AG04450 (cell line): ENCODE measurements around the gene RCAN3. TPM values are rescaled to one million over a fixed set of nuclear protein-coding genes. Genes with fewer than 3 reads are reported as not detected.

Experiments
- CTCF ChIA-PET: fragments of 300-600, 350-600 bp; formaldehyde crosslinking; extraction: SDS; loops from one replicate; lab custom pipeline; 2022; ENCODE audit warnings: antibody characterized with exemption, inconsistent platforms; lab: Charles Lee
- POLR2A ChIA-PET: fragments of 350-600 bp; formaldehyde crosslinking; extraction: SDS; loops from one replicate; lab custom pipeline; 2021; ENCODE audit warnings: antibody characterized with exemption, inconsistent platforms; lab: Yijun Ruan, JAX
- DNase-seq: peaks from one replicate; pipeline ENCODE4 v3.0.0-alpha.2; 2011; ENCODE audit warnings: low read depth, low spot score
- H3K27ac ChIP-seq: one replicate; pipeline ENCODE4 v1.5.1; 2012; ENCODE audit warnings: low read depth, low read length, control low read depth
- H3K27me3 ChIP-seq: one replicate; pipeline ENCODE4 v1.6.0; 2012; ENCODE audit warnings: low read length; ENCODE audit not compliant: control insufficient read depth, insufficient read depth
- H3K4me3 ChIP-seq: 2 replicates; pipeline ENCODE4 v1.5.1; 2011; ENCODE audit warnings: mild to moderate bottlenecking, low read depth, low read length, control low read depth
- H3K9me3 ChIP-seq: 2 replicates; pipeline ENCODE4 v1.5.1; 2012; ENCODE audit warnings: low read length; ENCODE audit not compliant: control insufficient read depth, insufficient read depth
- CTCF ChIP-seq: IDR thresholded peaks from 2 replicates; pipeline ENCODE4 v1.5.1; 2011; ENCODE audit warnings: low read depth, low read length, control low read depth, inconsistent platforms
- polyA plus RNA-seq: library from polyadenylated mRNA; depleted of rRNA; stranded (reverse); fragments of >200 nt; gene quantifications from 2 replicates; pipeline ENCODE4 v1.2.3, GENCODE V29; 2011

RCAN3 gene
- polyA plus RNA-seq, 1 experiment: 4.5 TPM

DNA sequence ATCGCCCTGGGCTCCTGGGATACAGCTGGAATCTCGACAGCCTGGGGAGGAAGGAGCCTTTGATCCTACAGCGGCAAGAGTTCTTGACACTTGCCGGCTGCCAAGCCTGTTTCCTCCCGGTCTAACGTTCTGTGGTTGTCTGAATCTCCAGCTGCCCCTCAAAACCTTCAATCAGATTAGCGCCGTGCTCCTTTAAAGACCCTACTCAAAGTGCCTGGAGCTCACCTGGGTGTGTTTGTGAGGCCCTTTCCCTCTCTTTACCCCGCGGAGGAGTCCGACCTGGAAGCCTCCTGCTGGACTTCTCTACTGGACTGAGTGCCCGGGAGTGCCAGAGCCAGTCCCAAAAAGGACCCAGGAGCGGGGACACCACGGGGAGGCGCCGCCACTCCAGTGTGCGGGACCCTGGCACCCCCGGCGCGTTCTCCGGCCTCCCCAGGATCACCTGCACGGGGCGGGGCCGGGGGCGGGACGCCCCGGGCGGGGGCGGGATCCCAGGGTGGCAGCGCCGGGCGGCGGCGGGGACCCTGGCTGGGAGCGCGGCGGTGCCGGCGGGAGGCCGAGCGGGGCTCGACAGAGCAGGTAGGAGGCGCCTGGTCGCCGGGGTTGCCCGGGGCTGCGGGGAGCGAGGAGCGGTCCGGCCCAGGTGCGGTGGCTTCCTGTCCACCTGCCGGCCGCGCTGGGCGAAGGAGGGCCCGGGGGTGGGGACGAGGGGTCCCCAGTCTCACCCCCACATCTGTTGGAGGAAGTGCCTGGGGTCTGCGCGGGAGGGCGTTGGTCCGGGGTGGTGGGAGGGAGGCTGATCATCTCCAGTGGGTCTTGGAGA is 53.2 kb downstream of the RCAN3 start, which contains the start of gene NCMAP:
TSS of gene NCMAP (plus strand) at position 497 of the 823 bp plus-strand sequence. CDS start 39,344 bp downstream, outside the sequence.
- ChIA-PET CTCF (interaction anchor here (1.2 kb wide), 1 partner anchor 31 kb away, joined by 3 read pairs; no protein-coding TSS in a partner anchor), POLR2A (no interaction called here)
- DNase-seq: no peak
- no peak for TF ChIP-seq CTCF
- Histone ChIP-seq H3K27ac (no peak within 1 kb of the TSS), H3K9me3 (no peaks in the 10 kb centered on the region; the same call in 1 of the 2 replicates), H3K4me3 (no peak within 1 kb of the TSS), H3K27me3 (peaks cover 53% of the 10 kb centered on the region)

GRCh38 chr1:24556414-24556795 is 53.8 kb downstream of the RCAN3 start:
- DNase-seq: no peak
- Histone ChIP-seq H3K4me3 (no peak overlapping the region), H3K27ac (no peak overlapping the region), H3K9me3 (no peaks in the 10 kb centered on the region; the same call in 1 of the 2 replicates), H3K27me3 (peaks cover 49% of the 10 kb centered on the region)
- ChIA-PET CTCF (no interaction called here), POLR2A (no interaction called here)
- no peak for TF ChIP-seq CTCF

DNA sequence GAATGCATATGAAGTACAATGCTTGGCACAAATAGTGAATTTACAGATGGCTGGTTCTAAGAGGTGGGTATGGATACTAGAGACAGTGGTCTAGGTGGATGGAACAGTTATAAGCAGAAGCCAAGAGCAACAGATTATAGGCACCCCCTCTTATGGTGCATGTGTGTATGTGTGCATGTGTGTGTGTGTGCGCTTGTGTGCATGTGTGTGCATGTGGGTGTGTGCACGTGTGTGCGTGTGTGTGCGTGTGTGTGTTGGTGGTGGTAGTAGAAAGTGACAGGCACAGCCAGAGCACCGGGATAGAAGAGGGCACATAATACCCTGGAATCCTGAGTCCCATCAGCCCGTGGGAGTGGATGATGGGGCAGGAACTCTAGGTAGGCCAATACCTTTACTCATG is 54.6 kb downstream of the RCAN3 start:
- Histone ChIP-seq H3K27ac (no peak overlapping the region), H3K9me3 (no peaks in the 10 kb centered on the region; the same call in 1 of the 2 replicates), H3K27me3 (peaks cover 47% of the 10 kb centered on the region), H3K4me3 (no peak overlapping the region)
- ChIA-PET POLR2A (no interaction called here), CTCF (interaction anchor here (1.5 kb wide), 1 partner anchor 30 kb away, joined by 7 read pairs; no protein-coding TSS in a partner anchor)
- DNase-seq: no peak
- no peak for TF ChIP-seq CTCF

DNA sequence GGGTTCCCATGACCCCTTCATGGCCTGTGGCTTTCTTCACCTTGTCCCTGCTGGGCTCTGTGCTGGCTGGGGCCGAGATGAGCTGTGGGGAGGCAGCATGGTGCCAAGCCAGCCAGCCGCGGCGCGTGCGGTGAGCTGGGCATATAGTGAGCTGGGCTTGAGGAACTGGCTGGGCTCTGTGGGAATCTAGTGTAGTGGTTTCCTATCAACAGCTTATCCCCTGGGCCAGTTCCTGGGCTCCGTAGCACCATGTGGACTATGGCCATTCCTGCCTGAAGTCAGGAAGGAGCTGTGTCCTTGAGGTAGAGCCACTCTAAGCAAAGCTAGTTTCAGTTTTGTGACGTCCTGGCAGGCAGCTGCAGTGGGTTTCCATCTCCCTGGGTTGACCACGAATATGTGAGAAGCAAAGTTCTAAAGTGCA is 55.1 kb downstream of the RCAN3 start:
- H3K27ac ChIP-seq: no peak overlapping the region
- H3K27me3 ChIP-seq: peaks cover 45% of the 10 kb centered on the region
- TF ChIP-seq CTCF: no peak
- no peaks in the 10 kb centered on the region; the same call in 1 of the 2 replicates for H3K9me3 ChIP-seq
- DNase-seq: no peak
- ChIA-PET POLR2A (no interaction called here), CTCF (interaction anchor here (1.5 kb wide), 1 partner anchor 29 kb away, joined by 7 read pairs; no protein-coding TSS in a partner anchor)
- no peak overlapping the region for H3K4me3 ChIP-seq

DNA sequence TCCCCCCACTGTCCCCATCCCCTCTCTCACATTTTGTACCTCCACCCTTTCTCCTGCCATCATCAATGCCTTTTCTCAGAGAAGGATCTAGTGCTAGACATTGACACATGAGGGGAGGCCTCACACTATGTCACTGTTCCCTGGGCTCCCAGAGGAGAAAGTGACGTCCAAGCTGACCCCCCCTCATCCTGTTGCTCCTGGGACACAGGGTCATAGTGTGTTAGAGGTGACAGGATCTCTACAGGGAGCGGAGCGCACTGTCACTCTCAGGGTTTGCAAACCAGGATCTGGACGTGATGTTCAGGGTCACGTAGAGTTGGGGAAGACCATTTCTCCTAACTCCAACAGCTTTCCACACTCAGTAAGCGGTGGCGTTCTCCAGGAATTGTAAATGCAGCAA is 55.8 kb downstream of the RCAN3 start:
- TF ChIP-seq CTCF: no peak
- CTCF ChIA-PET: interaction anchor here (1.5 kb wide), 1 partner anchor 29 kb away, joined by 7 read pairs; no protein-coding TSS in a partner anchor

More for the DNA sequence above, 55.8 kb downstream of the RCAN3 start:
- H3K27me3 ChIP-seq: peaks cover 47% of the 10 kb centered on the region
- H3K27ac ChIP-seq: no peak overlapping the region
- POLR2A ChIA-PET: no interaction called here
- H3K4me3 ChIP-seq: no peak overlapping the region
- no peaks in the 10 kb centered on the region; the same call in 1 of the 2 replicates for H3K9me3 ChIP-seq
- no peak for DNase-seq
